ENCODE results near the gene GLCE. TPM values are rescaled to one million over a fixed set of nuclear protein-coding genes. Genes with fewer than 3 reads are reported as not detected.

GLCE gene
- total and polyA plus RNA-seq, 9 of the 15 experiments (the other 6 are each of a cell fraction or from before 2014, with no cell fraction given), result 4.6 to 12.3 (median 10.6) TPM

DNA sequence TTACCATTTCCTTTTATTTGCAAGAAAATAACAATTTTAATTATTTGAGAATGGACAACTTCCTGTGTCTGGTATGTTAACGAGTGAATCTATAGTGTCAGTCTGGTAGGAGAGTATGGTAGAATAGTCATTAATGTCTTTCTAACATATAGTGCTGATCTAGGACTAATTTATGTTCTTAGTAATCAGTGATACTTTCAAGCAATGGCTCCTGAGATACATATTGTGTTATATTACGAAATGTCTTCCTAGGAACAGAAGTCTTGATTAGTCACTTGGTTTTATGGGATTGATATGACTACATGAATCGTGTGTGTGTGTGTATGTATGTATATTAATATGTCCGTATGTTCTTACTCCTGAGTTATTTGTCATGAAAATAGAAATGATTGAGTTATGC lies 71.7 kb downstream of the GLCE start (continued):
- TF ChIP-seq AFF1 (IDR thresholded peaks at IDR 0.05; ENCODE audit: low read depth in 1 of 2, partially characterized antibody in 2 of 2), result no peak
- no peak for TF ChIP-seq SIRT6 (IDR thresholded peaks at IDR 0.05; ENCODE audit: low read depth, low read length)
- TF ChIP-seq MAZ (CRISPR knock-in tag; conservative IDR thresholded peaks at IDR 0.05 in 1 of 2, IDR thresholded peaks at IDR 0.05 in 1 of 2), result no peak
- TF ChIP-seq STAT5B (CRISPR knock-in tag; IDR thresholded peaks at IDR 0.05), result no peak

DNA sequence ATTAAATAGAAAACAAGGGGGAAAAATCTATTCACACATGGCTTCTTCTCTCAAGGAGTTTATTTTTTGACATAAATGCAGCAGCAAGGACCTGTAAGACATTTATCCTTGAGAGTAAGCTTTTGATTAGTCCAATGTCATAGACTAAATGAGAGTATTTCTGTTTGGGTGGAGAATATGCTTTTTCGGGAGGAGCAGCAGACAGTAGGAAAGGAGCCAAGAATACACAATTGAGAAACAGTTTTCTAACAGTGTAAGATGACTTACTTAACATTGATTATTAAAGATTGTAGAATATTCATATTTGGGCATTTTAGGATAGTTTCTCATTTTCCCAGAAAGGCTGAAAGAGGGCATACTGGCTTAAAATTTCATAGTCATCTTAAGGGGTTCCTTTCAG lies 72.3 kb downstream of the GLCE start:
- Histone ChIP-seq H3K27me3 (ENCODE audit: control insufficient read depth in 2 of 2, insufficient read depth in 2 of 2, low read length in 2 of 2) (no peaks in the 10 kb centered on the region), H3K4me3 (no peak overlapping the region), H3K9ac (ENCODE audit: insufficient read depth in 1 of 2, low read depth in 2 of 2, low read length in 2 of 2) (no peak overlapping the region), H3K9me1 (ENCODE audit: control insufficient read depth, insufficient read depth, low read length) (no peaks in the 10 kb centered on the region), H3K4me1 (replicated peaks in 1 of 2; ENCODE audit: control insufficient read depth in 2 of 2, insufficient read depth in 2 of 2, low read length in 2 of 2) (no peaks in the 10 kb centered on the region), H3K27ac (ENCODE audit: extremely low read depth, low read depth, low read length) (no peak overlapping the region), H3K4me2 (ENCODE audit: insufficient read depth, low read length) (no peak overlapping the region), H3K79me2 (ENCODE audit: control insufficient read depth, insufficient read depth, low read length) (no peaks in the 10 kb centered on the region), H2AFZ (ENCODE audit: low read depth, low read length) (no peak overlapping the region), H3K36me3 (ENCODE audit: control insufficient read depth, insufficient read depth, low read length) (no peaks in the 10 kb centered on the region), H4K20me1 (replicated peaks; ENCODE audit: control insufficient read depth, insufficient read depth, low read length) (no peaks in the 10 kb centered on the region), H3K9me3 (replicated peaks; ENCODE audit: control insufficient read depth, insufficient read depth, low read depth, low read length) (no peaks in the 10 kb centered on the region)
- BruUV-seq (replicated peaks), result no TSS peak
- ChIA-PET CTCF (ENCODE audit: low intra/inter-chr PET ratio) (no interaction called here), POLR2A (no interaction called here)
- 11% methylated on average over 1 of the region's 1 CpG for WGBS (ENCODE audit: insufficient coverage, low coverage, missing lambda C conversion rate)
- intact Hi-C loops (cut with micrococcal nuclease) (no loop called here), in situ Hi-C loops (cut with MboI) (no loop called here)
- FAIRE-seq (no peak), ATAC-seq (no peak), DNase-seq (ENCODE audit: extremely low read depth in 1 of 4, low spot score in 3 of 4) (no peak)
- TF ChIP-seq, protein P1, sequence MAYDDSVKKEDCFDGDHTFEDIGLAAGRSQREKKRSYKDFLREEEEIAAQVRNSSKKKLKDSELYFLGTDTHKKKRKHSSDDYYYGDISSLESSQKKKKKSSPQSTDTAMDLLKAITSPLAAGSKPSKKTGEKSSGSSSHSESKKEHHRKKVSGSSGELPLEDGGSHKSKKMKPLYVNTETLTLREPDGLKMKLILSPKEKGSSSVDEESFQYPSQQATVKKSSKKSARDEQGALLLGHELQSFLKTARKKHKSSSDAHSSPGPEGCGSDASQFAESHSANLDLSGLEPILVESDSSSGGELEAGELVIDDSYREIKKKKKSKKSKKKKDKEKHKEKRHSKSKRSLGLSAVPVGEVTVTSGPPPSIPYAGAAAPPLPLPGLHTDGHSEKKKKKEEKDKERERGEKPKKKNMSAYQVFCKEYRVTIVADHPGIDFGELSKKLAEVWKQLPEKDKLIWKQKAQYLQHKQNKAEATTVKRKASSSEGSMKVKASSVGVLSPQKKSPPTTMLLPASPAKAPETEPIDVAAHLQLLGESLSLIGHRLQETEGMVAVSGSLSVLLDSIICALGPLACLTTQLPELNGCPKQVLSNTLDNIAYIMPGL (CRISPR knock-in tag; IDR thresholded peaks at IDR 0.05), result no peak
- TF ChIP-seq WHSC1 (IDR thresholded peaks at IDR 0.05; ENCODE audit: low read length) (no peak), ZNF316 (IDR thresholded peaks at IDR 0.05) (no peak), KHSRP (IDR thresholded peaks at IDR 0.05) (no peak), ARID3A (IDR thresholded peaks at IDR 0.05; ENCODE audit: borderline replicate concordance, low read depth, low read length) (no peak), TCF7L2 (IDR thresholded peaks at IDR 0.05; ENCODE audit: low read depth, low read length) (no peak), LARP7 (IDR thresholded peaks at IDR 0.05) (no peak), KAT2B (IDR thresholded peaks at IDR 0.05; ENCODE audit: low read depth, low read length) (no peak), HDAC1 (IDR thresholded peaks at IDR 0.05) (no peak), ZNF282 (CRISPR knock-in tag; IDR thresholded peaks at IDR 0.05) (no peak)
- TF ChIP-seq, protein P2, sequence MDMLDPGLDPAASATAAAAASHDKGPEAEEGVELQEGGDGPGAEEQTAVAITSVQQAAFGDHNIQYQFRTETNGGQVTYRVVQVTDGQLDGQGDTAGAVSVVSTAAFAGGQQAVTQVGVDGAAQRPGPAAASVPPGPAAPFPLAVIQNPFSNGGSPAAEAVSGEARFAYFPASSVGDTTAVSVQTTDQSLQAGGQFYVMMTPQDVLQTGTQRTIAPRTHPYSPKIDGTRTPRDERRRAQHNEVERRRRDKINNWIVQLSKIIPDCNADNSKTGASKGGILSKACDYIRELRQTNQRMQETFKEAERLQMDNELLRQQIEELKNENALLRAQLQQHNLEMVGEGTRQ (CRISPR knock-in tag; IDR thresholded peaks at IDR 0.05), result no peak
